Measurements from ENCODE around the gene SELENOF.
"Not testable (repeated sequence)": the region's sequence is repeated elsewhere in the genome, so short reads cannot be mapped to it uniquely, and the experiment has no call there.

SELENOF gene

GRCh38 chr1:86916752-86917151 is 2.8 kb upstream of the SELENOF start:
- DNase-seq (ENCODE audit: low spot score): no peak

- DNase-seq (ENCODE audit: low spot score): peak; percentile 28
These were observed 1.9 kb upstream of the SELENOF start for GRCh38 chr1:86915737-86916235.

GRCh38 chr1:86914998-86915736 is 1.2 kb upstream of the SELENOF start:
- DNase-seq (ENCODE audit: low spot score): peak; percentile 81

- no peak for DNase-seq (ENCODE audit: low spot score)
These were observed 673 bp upstream of the SELENOF start, which contains the start of gene HS2ST1 for GRCh38 chr1:86914601-86914997. HS2ST1 (plus strand) TSS chr1:86914635.

- DNase-seq (ENCODE audit: low spot score): peak; percentile 77
These were observed 479 bp downstream of the SELENOF start for GRCh38 chr1:86913399-86913895.

- peak; percentile 20 for DNase-seq (ENCODE audit: low spot score)
These were observed 1.5 kb downstream of the SELENOF start for GRCh38 chr1:86912281-86912900.

- no peak for DNase-seq (ENCODE audit: low spot score)
These were observed 7.5 kb downstream of the SELENOF start for GRCh38 chr1:86906419-86906818.

- no peak for DNase-seq (ENCODE audit: low spot score)
These were observed 8.1 kb downstream of the SELENOF start for GRCh38 chr1:86905875-86906274.

- not testable (repeated sequence) for DNase-seq (ENCODE audit: low spot score)
These were observed 14.5 kb downstream of the SELENOF start for GRCh38 chr1:86899401-86899800.

GRCh38 chr1:86888327-86888726 is 25.6 kb downstream of the SELENOF start:
- no peak for DNase-seq (ENCODE audit: low spot score)

GRCh38 chr1:86887479-86888162 is 26.3 kb downstream of the SELENOF start:
- no peak for DNase-seq (ENCODE audit: low spot score)

GRCh38 chr1:86875722-86876121 is 38.2 kb downstream of the SELENOF start:
- no peak for DNase-seq (ENCODE audit: low spot score)

- no peak for DNase-seq (ENCODE audit: low spot score)
These were observed 41.8 kb downstream of the SELENOF start for GRCh38 chr1:86872086-86872485.

- DNase-seq (ENCODE audit: low spot score): no peak
These were observed 42.9 kb downstream of the SELENOF start for GRCh38 chr1:86871001-86871400.

GRCh38 chr1:86868477-86868876 is 45.4 kb downstream of the SELENOF start:
- peak; percentile 15 for DNase-seq (ENCODE audit: low spot score)

GRCh38 chr1:86867278-86867677 is 46.6 kb downstream of the SELENOF start:
- not testable (repeated sequence) for DNase-seq (ENCODE audit: low spot score)

- DNase-seq (ENCODE audit: low spot score): no peak
These were observed 47.3 kb downstream of the SELENOF start for GRCh38 chr1:86866665-86867064.

- DNase-seq (ENCODE audit: low spot score): no peak
These were observed 47.8 kb downstream of the SELENOF start for GRCh38 chr1:86865973-86866637.

GRCh38 chr1:86862920-86863319 is 51.0 kb downstream of the SELENOF start:
- no peak for DNase-seq (ENCODE audit: low spot score)

GRCh38 chr1:86861424-86861823 is 52.5 kb downstream of the SELENOF start:
- no peak for DNase-seq (ENCODE audit: low spot score)

GRCh38 chr1:86860424-86860823 is 53.5 kb downstream of the SELENOF start:
- DNase-seq (ENCODE audit: low spot score): no peak

GRCh38 chr1:86860020-86860419 is 53.9 kb downstream of the SELENOF start:
- no peak for DNase-seq (ENCODE audit: low spot score)
